GM12875 (cell line): ENCODE results near the gene TRIO.

Experiments
- H3K4me3 ChIP-seq: one replicate; pipeline ENCODE4 v1.5.1; 2011; ENCODE audit warnings: low read depth, low read length, control low read depth
- CTCF ChIP-seq: IDR thresholded peaks from 2 replicates; pipeline ENCODE4 v1.5.1; 2011; ENCODE audit warnings: low read depth, mild to moderate bottlenecking, control low read depth, inconsistent platforms, low read length, moderate library complexity, borderline replicate concordance; ENCODE audit not compliant: insufficient read depth

TRIO gene

GRCh38 chr5:14218480-14218879, 75.3 kb downstream of the TRIO start:
- no peak for TF ChIP-seq CTCF
- H3K4me3 ChIP-seq: no peak overlapping the region

- TF ChIP-seq CTCF: no peak
- H3K4me3 ChIP-seq: no peak overlapping the region
Measured at GRCh38 chr5:14218897-14219573, 75.9 kb downstream of the TRIO start.

GRCh38 chr5:14219800-14220512, 76.8 kb downstream of the TRIO start:
- no peak overlapping the region for H3K4me3 ChIP-seq
- no peak for TF ChIP-seq CTCF

GRCh38 chr5:14220642-14221041, 77.5 kb downstream of the TRIO start:
- H3K4me3 ChIP-seq: no peak overlapping the region
- no peak for TF ChIP-seq CTCF

- TF ChIP-seq CTCF: no peak
- no peak overlapping the region for H3K4me3 ChIP-seq
Measured at GRCh38 chr5:14221732-14222131, 78.6 kb downstream of the TRIO start.

GRCh38 chr5:14222206-14222605, 79.1 kb downstream of the TRIO start:
- H3K4me3 ChIP-seq: no peak overlapping the region
- TF ChIP-seq CTCF: no peak

- no peak overlapping the region for H3K4me3 ChIP-seq
- TF ChIP-seq CTCF: no peak
Measured at GRCh38 chr5:14223372-14223771, 80.2 kb downstream of the TRIO start.
